GM21717 (cell line): ENCODE results near the gene SOX3.

Experiments
- ATAC-seq: cut with Tn5 transposase; IDR thresholded peaks from one replicate; pipeline ENCODE4 v1.9.1; 2021; ENCODE audit warnings: mild to moderate bottlenecking, moderate library complexity; ENCODE audit not compliant: unreplicated experiment

The SOX3 gene

GRCh38 chrX:140504371-140505324 is at the start of gene SOX3:
SOX3 (minus strand) TSS chrX:140505069; CDS start chrX:140505060, 9 bp downstream.
- ATAC-seq, result no peak

DNA sequence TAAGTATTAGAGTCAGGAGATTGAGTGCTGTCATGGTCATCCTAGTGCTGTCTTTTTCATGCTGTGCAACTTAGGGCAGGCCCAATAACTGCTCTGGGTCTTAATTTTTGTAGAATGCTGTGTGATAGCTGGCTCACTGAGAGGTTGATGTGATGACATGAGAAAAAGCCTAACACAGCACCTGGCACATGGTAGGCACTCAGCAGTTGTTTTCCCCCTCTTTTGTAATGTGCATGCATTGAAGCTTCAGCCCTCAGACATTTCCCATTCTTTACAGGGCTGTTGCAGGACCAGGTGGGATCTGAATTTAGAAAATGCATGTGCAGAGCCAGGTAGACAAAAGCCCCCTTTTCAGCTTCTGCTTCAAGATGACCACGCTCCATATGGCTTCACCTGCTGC is 44.1 kb upstream of the SOX3 start:
- ATAC-seq, result no peak

DNA sequence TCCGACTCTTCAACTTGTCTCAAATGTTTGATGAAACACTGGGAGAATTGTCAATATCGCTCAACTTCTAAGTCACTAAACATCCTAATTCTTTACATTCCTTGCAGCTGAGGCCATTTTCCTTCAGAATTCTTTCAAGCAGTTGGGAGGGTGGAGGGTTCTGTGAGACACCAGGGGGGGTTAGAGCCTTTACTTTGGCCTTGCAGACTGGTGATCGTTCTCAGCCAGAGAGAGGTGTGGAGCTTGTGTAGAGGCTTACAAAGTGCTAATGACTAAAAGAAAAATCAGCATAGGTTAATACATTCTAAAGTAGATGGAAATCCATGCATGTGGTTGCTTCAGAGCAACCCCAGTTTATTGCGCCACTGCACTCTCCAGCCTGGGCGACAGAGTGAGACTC is 21.3 kb upstream of the SOX3 start:
- no peak for ATAC-seq

DNA sequence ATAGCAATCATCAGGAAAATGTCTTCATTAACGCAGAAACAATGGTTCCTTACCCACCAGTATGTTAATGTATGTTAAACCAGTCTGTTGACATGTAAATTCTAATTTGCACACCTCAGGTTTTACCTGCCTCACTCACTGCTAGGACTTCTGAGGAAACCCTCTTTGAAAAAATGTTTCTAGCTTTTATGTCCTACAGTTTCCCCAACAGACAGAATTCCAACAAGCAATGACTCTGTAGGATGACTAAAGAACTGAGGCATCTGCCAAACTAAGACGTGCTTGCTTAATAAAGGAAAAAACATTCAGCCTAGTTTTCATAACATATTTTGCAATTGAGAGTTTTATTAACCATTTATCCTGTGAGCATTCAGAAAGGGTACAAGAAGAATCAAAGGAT is 20.6 kb upstream of the SOX3 start:
- ATAC-seq, result no peak

GRCh38 chrX:140524556-140524955 is 19.7 kb upstream of the SOX3 start:
- ATAC-seq, result no peak

GRCh38 chrX:140521393-140521792 is 16.5 kb upstream of the SOX3 start:
- ATAC-seq, result no peak

- no peak for ATAC-seq
Observed at GRCh38 chrX:140514554-140514953, 9.7 kb upstream of the SOX3 start.

DNA sequence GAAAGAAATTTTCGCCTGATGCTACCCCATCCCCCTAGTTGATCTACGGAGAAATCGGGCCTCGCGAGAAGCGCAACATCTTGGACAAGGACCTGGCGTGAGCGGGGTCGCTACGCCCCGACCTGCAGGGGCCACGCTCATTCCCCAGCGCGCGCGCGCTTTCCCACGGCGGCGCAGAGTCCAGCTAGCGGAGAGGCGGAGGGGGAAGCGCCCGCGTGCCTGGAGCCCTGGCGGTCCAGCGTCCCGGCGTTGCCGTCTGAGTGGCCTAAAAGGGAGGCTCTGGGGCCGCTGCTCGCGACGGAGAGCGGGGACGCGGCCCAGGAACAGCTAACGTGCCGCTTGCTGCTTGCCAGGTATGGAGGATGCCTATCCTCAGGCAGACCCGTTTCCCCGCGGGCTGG is 6.0 kb upstream of the SOX3 start:
- no peak for ATAC-seq

DNA sequence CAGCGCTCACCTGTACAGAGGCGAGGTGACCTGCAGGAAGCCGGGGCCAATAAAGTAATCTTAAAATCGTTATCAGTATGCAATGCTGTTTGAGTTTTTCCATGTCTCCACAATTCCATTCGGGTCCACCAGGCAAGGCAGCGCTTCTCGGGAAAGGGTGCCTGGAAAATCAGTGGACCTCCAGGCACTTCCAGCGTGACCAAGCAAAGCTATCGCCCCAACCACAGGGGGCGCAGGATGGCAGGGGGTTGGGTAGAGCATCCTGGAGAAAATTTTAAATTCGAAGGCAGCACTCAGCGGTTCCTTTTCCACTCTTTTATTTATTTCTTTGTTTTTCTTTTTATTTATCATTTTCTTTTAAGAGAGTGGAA is 5.4 kb upstream of the SOX3 start:
- no peak for ATAC-seq

- no peak for ATAC-seq
Observed at GRCh38 chrX:140509468-140510305, 4.8 kb upstream of the SOX3 start.

- ATAC-seq, result no peak
Observed at GRCh38 chrX:140508958-140509357, 4.1 kb upstream of the SOX3 start.

DNA sequence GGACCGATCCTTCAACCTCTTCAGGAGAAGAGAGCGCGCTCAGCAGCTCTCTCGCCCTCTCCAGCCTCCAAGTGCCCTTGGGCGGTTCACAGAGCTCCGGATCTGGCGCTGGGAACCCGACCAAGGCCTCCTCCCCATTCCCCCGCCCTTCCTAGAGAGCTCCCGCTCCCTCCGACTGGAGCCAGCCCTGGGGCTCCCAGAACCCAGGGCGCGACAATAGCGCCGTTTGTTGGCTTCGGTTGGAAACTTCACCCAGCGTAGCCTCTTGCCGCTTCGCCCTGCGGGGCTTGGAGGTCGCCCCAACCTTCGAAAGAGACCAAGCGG is 3.1 kb upstream of the SOX3 start:
- ATAC-seq, result no peak

- ATAC-seq, result no peak
Observed at GRCh38 chrX:140507223-140507981, 2.5 kb upstream of the SOX3 start.

DNA sequence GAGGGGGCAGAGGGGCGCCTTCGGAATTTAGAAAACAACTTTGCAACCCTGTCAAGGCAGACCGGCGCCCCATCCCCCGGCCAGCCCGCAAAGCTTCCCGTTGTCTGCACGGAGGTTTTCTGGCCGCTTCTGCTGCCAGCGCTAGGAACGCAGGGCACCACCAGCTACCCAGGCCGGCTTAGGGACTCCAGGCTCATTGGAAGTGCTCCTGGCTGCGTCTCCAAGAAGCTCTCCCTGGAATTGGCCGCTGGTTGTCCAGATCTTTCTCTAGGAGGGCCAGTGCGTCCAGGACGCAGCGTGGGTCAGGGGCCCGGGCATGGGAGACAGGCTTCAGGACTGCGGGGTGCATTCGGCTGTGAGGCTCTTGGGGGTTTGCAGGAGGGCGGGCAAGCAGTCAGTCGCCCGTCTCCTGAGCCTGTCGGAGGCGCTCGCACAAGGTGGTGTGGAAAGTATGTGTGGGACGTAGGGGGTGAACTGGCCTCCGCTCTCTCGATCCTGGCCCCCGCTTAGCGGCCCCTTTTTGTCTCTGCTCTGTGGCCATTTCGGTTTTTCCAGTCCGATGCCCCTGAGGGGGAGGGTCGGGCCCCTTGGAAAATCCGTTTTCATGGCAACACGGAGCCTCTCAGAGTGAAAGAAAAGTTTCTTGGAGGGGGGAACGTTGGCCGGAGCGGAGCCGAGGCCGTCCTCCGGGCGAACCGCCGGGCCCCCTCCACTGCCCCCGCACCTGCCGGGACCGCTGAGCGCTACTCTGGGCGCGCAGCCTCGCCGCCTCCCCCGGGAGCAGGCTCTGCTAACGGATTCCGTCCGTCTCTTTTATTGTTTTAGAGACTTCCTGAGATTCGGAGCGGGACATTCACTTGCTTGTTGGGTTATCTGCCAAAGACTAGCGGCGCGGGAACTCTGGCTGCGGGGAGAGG is 810 bp upstream of the SOX3 start:
- no peak for ATAC-seq

- ATAC-seq, result no peak
Observed at GRCh38 chrX:140503714-140504351, 1.0 kb downstream of the SOX3 start.

DNA sequence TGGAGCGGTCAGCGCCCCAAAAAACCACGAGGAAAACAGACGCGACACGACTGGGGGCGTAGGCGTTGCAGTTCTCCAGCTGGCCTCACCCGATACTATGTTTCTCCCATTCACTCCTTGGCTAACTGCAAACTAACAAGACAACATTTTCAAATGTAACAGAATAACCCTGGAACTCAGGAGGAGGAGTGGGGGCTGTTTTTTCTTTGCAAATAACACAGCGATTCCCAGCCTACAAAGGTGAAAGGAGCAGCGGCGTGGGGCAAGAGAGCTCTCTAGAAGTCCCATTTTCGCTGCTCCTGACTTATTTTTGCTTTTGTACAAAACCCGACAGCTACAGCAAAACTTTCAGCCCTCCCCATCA is 1.6 kb downstream of the SOX3 start:
- ATAC-seq, result no peak

DNA sequence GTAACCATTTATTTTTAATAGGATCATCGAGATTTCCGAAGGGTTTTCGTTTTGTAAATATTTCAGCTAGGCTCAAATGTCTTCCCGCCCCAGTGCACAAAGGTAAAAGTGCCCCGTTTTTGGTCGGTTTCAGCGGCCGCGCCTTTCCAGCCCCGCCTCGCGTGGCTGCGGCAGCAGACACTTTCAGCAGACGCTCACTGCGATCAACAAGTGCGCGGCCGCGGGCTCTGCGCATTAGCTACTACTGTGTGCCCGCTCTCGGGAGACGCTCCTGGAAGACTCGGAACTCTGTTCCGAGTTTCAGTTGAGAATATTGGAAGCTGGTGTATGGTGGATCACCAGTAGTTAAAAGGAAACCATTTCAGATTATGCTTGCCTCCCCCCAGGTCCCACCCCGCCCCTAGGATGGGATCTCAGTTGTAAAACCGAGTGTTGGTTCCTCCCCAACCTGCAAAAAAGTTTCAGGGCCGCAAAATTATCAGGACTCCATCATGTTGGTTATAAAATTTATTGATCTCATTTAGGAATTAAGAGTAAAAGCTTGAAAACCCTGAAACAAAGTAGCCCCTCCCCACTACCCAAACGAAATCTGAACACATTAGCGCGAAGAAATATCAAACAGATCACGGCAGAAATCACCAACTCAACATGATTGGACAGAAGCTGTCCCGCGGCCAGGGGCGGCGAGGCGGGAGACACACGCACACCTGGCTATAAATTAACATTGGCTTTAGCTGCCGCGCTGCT is 2.2 kb downstream of the SOX3 start:
- ATAC-seq, result no peak

DNA sequence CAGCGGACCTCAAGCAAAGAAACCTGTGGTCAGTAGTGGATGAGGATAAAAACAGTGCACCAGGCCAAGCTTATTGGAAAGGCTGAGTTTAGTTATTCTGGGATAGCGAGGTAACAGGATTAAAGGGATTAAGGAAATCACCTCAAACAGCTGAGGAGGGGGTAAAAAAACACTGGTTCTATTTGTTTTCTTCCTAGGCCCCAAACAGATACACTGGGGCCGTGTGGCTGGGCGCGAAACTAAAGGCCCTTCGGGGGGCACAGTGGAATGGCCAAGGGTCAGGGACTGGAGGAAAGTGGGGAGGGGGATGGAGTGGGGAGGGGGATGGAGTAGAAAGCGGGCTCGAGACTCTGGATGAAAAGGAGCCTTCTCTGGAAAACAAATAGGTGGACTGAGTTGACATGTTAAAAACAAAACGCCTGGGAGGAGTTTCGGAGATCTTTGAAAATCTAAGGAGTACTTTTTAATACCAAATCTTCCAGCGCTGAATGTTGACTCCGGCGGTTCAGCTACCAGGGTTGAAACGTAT is 2.9 kb downstream of the SOX3 start:
- ATAC-seq, result no peak

GRCh38 chrX:140501321-140501720 is 3.5 kb downstream of the SOX3 start:
- no peak for ATAC-seq
